Activated T-helper 17 cell treated with anti-CD3 and anti-CD28 coated beads, Interleukin-2, amount 50 U/mL, for 72 hours (primary cell): ENCODE measurements around the gene HECTD1. TPM values are rescaled to one million over a fixed set of nuclear protein-coding genes. Genes with fewer than 3 reads are reported as not detected.
A peak's percentile ranks its signal among the peaks of the same experiment; 100 is the strongest.
"Not testable (repeated sequence)": the region's sequence is repeated elsewhere in the genome, so short reads cannot be mapped to it uniquely, and the experiment has no call there.

ENCODE experiments used
- ATAC-seq: fragments of 150-1000 bp; cut with Tn5 transposase; replicated peaks from 2 replicates; pipeline ENCODE4 v1.10.0; 2021; ENCODE audit warnings: mild to moderate bottlenecking, moderate library complexity
- H3K27ac Mint-ChIP-seq: one replicate; pipeline ENCODE4 v1.8.0; 2022; ENCODE audit warnings: mixed read lengths
- H3K27me3 Mint-ChIP-seq: one replicate; pipeline ENCODE4 v1.8.0; 2022; ENCODE audit warnings: mixed read lengths
- H3K36me3 Mint-ChIP-seq: one replicate; pipeline ENCODE4 v1.8.0; 2022; ENCODE audit warnings: low read depth, mild to moderate bottlenecking, mixed read lengths
- H3K4me1 Mint-ChIP-seq: one replicate; pipeline ENCODE4 v1.8.0; 2022; ENCODE audit warnings: mixed read lengths
- H3K4me3 Mint-ChIP-seq: one replicate; pipeline ENCODE4 v1.8.0; 2022; ENCODE audit warnings: mild to moderate bottlenecking, mixed read lengths
- H3K9me3 Mint-ChIP-seq: one replicate; pipeline ENCODE4 v1.8.0; 2022; ENCODE audit warnings: mixed read lengths
- total RNA-seq, 2 donors: library from RNA; stranded (reverse); gene quantifications; one replicate each; pipeline ENCODE4 v1.2.3, GENCODE V29; 2022

The HECTD1 gene
- total RNA-seq, 2 donors from 2014 or later = 88.3 to 92.8 TPM

- H3K27me3 Mint-ChIP-seq = no peaks in the 10 kb centered on the region
- no peaks in the 10 kb centered on the region for H3K9me3 Mint-ChIP-seq
- ATAC-seq = no peak
- H3K4me3 Mint-ChIP-seq = no peak overlapping the region
- peaks cover 26% of the 10 kb centered on the region for H3K4me1 Mint-ChIP-seq
- H3K27ac Mint-ChIP-seq = no peak overlapping the region
- peaks cover 94% of the 10 kb centered on the region for H3K36me3 Mint-ChIP-seq
These were observed 82.4 kb downstream of the HECTD1 start for GRCh38 chr14:31125231-31125630.

GRCh38 chr14:31124197-31124596, 83.4 kb downstream of the HECTD1 start:
- ATAC-seq = peak; percentile 61
- Mint-ChIP-seq H3K27ac (peak overlapping the region; percentile 59), H3K27me3 (no peaks in the 10 kb centered on the region), H3K9me3 (no peaks in the 10 kb centered on the region), H3K4me3 (peak overlapping the region; percentile 32), H3K36me3 (peaks cover 96% of the 10 kb centered on the region), H3K4me1 (peaks cover 26% of the 10 kb centered on the region)

- Mint-ChIP-seq H3K36me3 (peaks cover 96% of the 10 kb centered on the region), H3K9me3 (no peaks in the 10 kb centered on the region), H3K27ac (no peak overlapping the region), H3K27me3 (no peaks in the 10 kb centered on the region), H3K4me1 (peaks cover 16% of the 10 kb centered on the region), H3K4me3 (no peak overlapping the region)
- ATAC-seq = no peak
These were observed 84.7 kb downstream of the HECTD1 start for GRCh38 chr14:31122921-31123320.

- H3K36me3 Mint-ChIP-seq = peaks cover 96% of the 10 kb centered on the region
- H3K4me3 Mint-ChIP-seq = no peak overlapping the region
- no peaks in the 10 kb centered on the region for H3K9me3 Mint-ChIP-seq
- ATAC-seq = no peak
- no peaks in the 10 kb centered on the region for H3K27me3 Mint-ChIP-seq
- peaks cover 12% of the 10 kb centered on the region for H3K4me1 Mint-ChIP-seq
- H3K27ac Mint-ChIP-seq = no peak overlapping the region
These were observed 85.4 kb downstream of the HECTD1 start for GRCh38 chr14:31122098-31122611.

GRCh38 chr14:31118892-31119291, 88.7 kb downstream of the HECTD1 start:
- no peaks in the 10 kb centered on the region for H3K27me3 Mint-ChIP-seq
- peaks cover 100% of the 10 kb centered on the region for H3K36me3 Mint-ChIP-seq
- H3K4me3 Mint-ChIP-seq = no peak overlapping the region
- H3K4me1 Mint-ChIP-seq = peaks cover under 1% of the 10 kb centered on the region
- no peak overlapping the region for H3K27ac Mint-ChIP-seq
- ATAC-seq = no peak
- H3K9me3 Mint-ChIP-seq = no peaks in the 10 kb centered on the region

- Mint-ChIP-seq H3K27ac (no peak overlapping the region), H3K36me3 (peaks cover 100% of the 10 kb centered on the region), H3K4me1 (no peaks in the 10 kb centered on the region), H3K27me3 (no peaks in the 10 kb centered on the region), H3K4me3 (no peak overlapping the region), H3K9me3 (no peaks in the 10 kb centered on the region)
- ATAC-seq = no peak
These were observed 93.8 kb downstream of the HECTD1 start for GRCh38 chr14:31113794-31114193.

GRCh38 chr14:31110872-31111271, 96.7 kb downstream of the HECTD1 start:
- peaks cover 100% of the 10 kb centered on the region for H3K36me3 Mint-ChIP-seq
- no peak overlapping the region for H3K27ac Mint-ChIP-seq
- H3K4me3 Mint-ChIP-seq = no peak overlapping the region
- no peaks in the 10 kb centered on the region for H3K27me3 Mint-ChIP-seq
- H3K9me3 Mint-ChIP-seq = no peaks in the 10 kb centered on the region
- ATAC-seq = no peak
- H3K4me1 Mint-ChIP-seq = peaks cover 5% of the 10 kb centered on the region

- H3K4me3 Mint-ChIP-seq = no peak overlapping the region
- no peak for ATAC-seq
- peaks cover 100% of the 10 kb centered on the region for H3K36me3 Mint-ChIP-seq
These were observed 98.3 kb downstream of the HECTD1 start for GRCh38 chr14:31109257-31109656.

GRCh38 chr14:31106768-31107167, 100.8 kb downstream of the HECTD1 start:
- peak overlapping the region; percentile 80 for H3K27ac Mint-ChIP-seq

More at GRCh38 chr14:31109257-31109656, 98.3 kb downstream of the HECTD1 start:
- H3K27ac Mint-ChIP-seq = no peak overlapping the region
- peaks cover 5% of the 10 kb centered on the region for H3K4me1 Mint-ChIP-seq
- H3K9me3 Mint-ChIP-seq = no peaks in the 10 kb centered on the region
- H3K27me3 Mint-ChIP-seq = no peaks in the 10 kb centered on the region

GRCh38 chr14:31097081-31097480, 110.5 kb downstream of the HECTD1 start:
- Mint-ChIP-seq H3K27ac (no peak overlapping the region), H3K4me3 (no peak overlapping the region), H3K9me3 (no peaks in the 10 kb centered on the region), H3K27me3 (no peaks in the 10 kb centered on the region), H3K4me1 (no peaks in the 10 kb centered on the region), H3K36me3 (peaks cover 50% of the 10 kb centered on the region)
- ATAC-seq = no peak

More at GRCh38 chr14:31106768-31107167, 100.8 kb downstream of the HECTD1 start:
- Mint-ChIP-seq H3K9me3 (no peaks in the 10 kb centered on the region), H3K4me3 (no peak overlapping the region), H3K4me1 (peaks cover 5% of the 10 kb centered on the region), H3K36me3 (peaks cover 100% of the 10 kb centered on the region), H3K27me3 (no peaks in the 10 kb centered on the region)
- peak; percentile 91 for ATAC-seq

- H3K36me3 Mint-ChIP-seq = peaks cover 42% of the 10 kb centered on the region
- ATAC-seq = no peak
- H3K4me1 Mint-ChIP-seq = no peaks in the 10 kb centered on the region
- no peak overlapping the region for H3K4me3 Mint-ChIP-seq
- H3K27ac Mint-ChIP-seq = no peak overlapping the region
- no peaks in the 10 kb centered on the region for H3K9me3 Mint-ChIP-seq
- H3K27me3 Mint-ChIP-seq = no peaks in the 10 kb centered on the region
These were observed 111.3 kb downstream of the HECTD1 start for GRCh38 chr14:31096255-31096654.

GRCh38 chr14:31095817-31096216, 111.8 kb downstream of the HECTD1 start:
- not testable (repeated sequence) for H3K27ac Mint-ChIP-seq, H3K4me1 Mint-ChIP-seq, ATAC-seq, H3K9me3 Mint-ChIP-seq, H3K4me3 Mint-ChIP-seq, H3K27me3 Mint-ChIP-seq
- peaks cover 37% of the 10 kb centered on the region for H3K36me3 Mint-ChIP-seq

GRCh38 chr14:31093884-31094839, 113.4 kb downstream of the HECTD1 start:
- ATAC-seq, H3K4me1 Mint-ChIP-seq: not testable (repeated sequence)

GRCh38 chr14:31092160-31092708, 115.4 kb downstream of the HECTD1 start:
- Mint-ChIP-seq H3K4me3 (no peak overlapping the region), H3K9me3 (no peaks in the 10 kb centered on the region), H3K27me3 (no peaks in the 10 kb centered on the region), H3K4me1 (no peaks in the 10 kb centered on the region), H3K27ac (peak overlapping the region; percentile 60), H3K36me3 (peaks cover 1% of the 10 kb centered on the region)
- no peak for ATAC-seq

More at GRCh38 chr14:31093884-31094839, 113.4 kb downstream of the HECTD1 start:
- H3K27ac Mint-ChIP-seq, H3K4me3 Mint-ChIP-seq, H3K9me3 Mint-ChIP-seq, H3K27me3 Mint-ChIP-seq: not testable (repeated sequence)
- peaks cover 21% of the 10 kb centered on the region for H3K36me3 Mint-ChIP-seq
